Testis (tissue), 2 donors: ENCODE measurements around the gene TTBK2.

ENCODE experiments used
- CTCF ChIP-seq, 3 experiments: fragments of 450-650 bp in 2 of 3; fragments of 200-600 bp in 1 of 3; sonication (generic) in 1 of 3; IDR thresholded peaks; one replicate each; pipeline ENCODE4 v1.5.1; 2016 to 2019; ENCODE audit warnings: antibody characterized with exemption in 3 of 3, mild to moderate bottlenecking in 2 of 3, moderate library complexity in 1 of 3
- POLR2A ChIP-seq: fragments of 450-650 bp; IDR thresholded peaks from one replicate; pipeline ENCODE4 v1.6.1; 2017; ENCODE audit warnings: antibody characterized with exemption, mild to moderate bottlenecking, moderate library complexity

GRCh38 chr15:42786978-42787377 is 133.6 kb downstream of the TTBK2 start:
- TF ChIP-seq CTCF (IDR thresholded peaks at IDR 0.05) (no peak), POLR2A (no peak)
